Measurements from ENCODE around the gene COL12A1. TPM values are rescaled to one million over a fixed set of nuclear protein-coding genes. Genes with fewer than 3 reads are reported as not detected.

Gene COL12A1
- total RNA-seq, 2 experiments from 2014 or later: not detected

- H3K36me3 ChIP-seq (ENCODE audit: insufficient read depth, low read length): no peaks in the 10 kb centered on the region
- H3K4me3 ChIP-seq (ENCODE audit: low read depth, low read length, poor library complexity, severe bottlenecking): no peak overlapping the region
- H3K9me2 ChIP-seq (ENCODE audit: insufficient read depth, low read length): no peaks in the 10 kb centered on the region
- TF ChIP-seq CTCF (conservative IDR thresholded peaks at IDR 0.05; ENCODE audit: low read length) (no peak), EZH2phosphoT487 (IDR thresholded peaks at IDR 0.05; ENCODE audit: borderline replicate concordance, low read depth, low read length) (no peak)
- DNase-seq (ENCODE audit: low spot score): no peak
- no peak overlapping the region for H3K27ac ChIP-seq (ENCODE audit: low read depth, low read length, poor library complexity, severe bottlenecking)
- CTCF ChIA-PET (ENCODE audit: unreplicated experiment): no interaction called here
- POLR2A ChIA-PET: no interaction called here
- no peaks in the 10 kb centered on the region for H3K9me3 ChIP-seq (ENCODE audit: low read length)
- BruUV-seq (replicated peaks): no TSS peak
- no peaks in the 10 kb centered on the region for H3K79me2 ChIP-seq (ENCODE audit: insufficient read depth, low read depth, low read length)
- intact Hi-C loops (cut with micrococcal nuclease; ENCODE audit: unreplicated experiment): no loop called here
- H3K4me2 ChIP-seq (ENCODE audit: low read length): no peak overlapping the region
- H2AFZ ChIP-seq (ENCODE audit: low read length): no peak overlapping the region
- H3K4me1 ChIP-seq (ENCODE audit: insufficient read depth, low read length, poor library complexity, severe bottlenecking): no peaks in the 10 kb centered on the region
- H4K20me1 ChIP-seq (ENCODE audit: insufficient read depth, low read length): no peaks in the 10 kb centered on the region
These were observed 35.9 kb downstream of the COL12A1 start for GRCh38 chr6:75169689-75170586.

GRCh38 chr6:75167851-75168250 is 38.0 kb downstream of the COL12A1 start:
- Histone ChIP-seq H3K27ac (ENCODE audit: low read depth, low read length, poor library complexity, severe bottlenecking) (no peak overlapping the region), H3K4me1 (ENCODE audit: insufficient read depth, low read length, poor library complexity, severe bottlenecking) (no peaks in the 10 kb centered on the region), H3K4me2 (ENCODE audit: low read length) (no peak overlapping the region), H3K9me2 (ENCODE audit: insufficient read depth, low read length) (no peaks in the 10 kb centered on the region), H2AFZ (ENCODE audit: low read length) (no peak overlapping the region), H3K4me3 (ENCODE audit: low read depth, low read length, poor library complexity, severe bottlenecking) (no peak overlapping the region), H3K36me3 (ENCODE audit: insufficient read depth, low read length) (no peaks in the 10 kb centered on the region), H3K9me3 (ENCODE audit: low read length) (no peaks in the 10 kb centered on the region), H4K20me1 (ENCODE audit: insufficient read depth, low read length) (no peaks in the 10 kb centered on the region), H3K79me2 (ENCODE audit: insufficient read depth, low read depth, low read length) (no peaks in the 10 kb centered on the region)
- intact Hi-C loops (cut with micrococcal nuclease; ENCODE audit: unreplicated experiment): no loop called here
- ChIA-PET POLR2A (interaction anchor here (1.0 kb wide), 1 partner anchor 17 kb away, joined by 3 read pairs; no protein-coding TSS in a partner anchor), CTCF (ENCODE audit: unreplicated experiment) (no interaction called here)
- TF ChIP-seq CTCF (conservative IDR thresholded peaks at IDR 0.05; ENCODE audit: low read length) (no peak), EZH2phosphoT487 (IDR thresholded peaks at IDR 0.05; ENCODE audit: borderline replicate concordance, low read depth, low read length) (no peak)
- no peak for DNase-seq (ENCODE audit: low spot score)
- no TSS peak for BruUV-seq (replicated peaks)

- no peaks in the 10 kb centered on the region for H3K4me1 ChIP-seq (ENCODE audit: insufficient read depth, low read length, poor library complexity, severe bottlenecking)
- CTCF ChIA-PET (ENCODE audit: unreplicated experiment): no interaction called here
- POLR2A ChIA-PET: interaction anchor here (1.0 kb wide), 1 partner anchor 17 kb away, joined by 3 read pairs; no protein-coding TSS in a partner anchor
- no peak for TF ChIP-seq EZH2phosphoT487 (IDR thresholded peaks at IDR 0.05; ENCODE audit: borderline replicate concordance, low read depth, low read length)
- TF ChIP-seq CTCF (conservative IDR thresholded peaks at IDR 0.05; ENCODE audit: low read length): no peak
- H3K9me2 ChIP-seq (ENCODE audit: insufficient read depth, low read length): no peaks in the 10 kb centered on the region
- no peak overlapping the region for H3K27ac ChIP-seq (ENCODE audit: low read depth, low read length, poor library complexity, severe bottlenecking)
- no peaks in the 10 kb centered on the region for H3K36me3 ChIP-seq (ENCODE audit: insufficient read depth, low read length)
- no peak overlapping the region for H3K4me2 ChIP-seq (ENCODE audit: low read length)
- no peak overlapping the region for H2AFZ ChIP-seq (ENCODE audit: low read length)
- no peaks in the 10 kb centered on the region for H3K9me3 ChIP-seq (ENCODE audit: low read length)
- H3K4me3 ChIP-seq (ENCODE audit: low read depth, low read length, poor library complexity, severe bottlenecking): no peak overlapping the region
- H3K79me2 ChIP-seq (ENCODE audit: insufficient read depth, low read depth, low read length): no peaks in the 10 kb centered on the region
- no TSS peak for BruUV-seq (replicated peaks)
- intact Hi-C loops (cut with micrococcal nuclease; ENCODE audit: unreplicated experiment): no loop called here
- no peak for DNase-seq (ENCODE audit: low spot score)
- no peaks in the 10 kb centered on the region for H4K20me1 ChIP-seq (ENCODE audit: insufficient read depth, low read length)
These were observed 38.5 kb downstream of the COL12A1 start for GRCh38 chr6:75167325-75167724.
